Fibroblast of mammary gland (primary cell): ENCODE data around the gene BCL2L15.
A peak's percentile ranks its signal among the peaks of the same experiment; 100 is the strongest.

ENCODE experiments used
- DNase-seq: peaks from one replicate; pipeline ENCODE4 v3.0.0-alpha.2; 2010; ENCODE audit warnings: low read depth
- H3K4me3 ChIP-seq: 2 replicates; pipeline ENCODE4 v1.5.1; 2011; ENCODE audit warnings: low read depth, mild to moderate bottlenecking, low read length, moderate library complexity; ENCODE audit not compliant: control insufficient read depth
- CTCF ChIP-seq: conservative IDR thresholded peaks from 2 replicates; pipeline ENCODE4 v1.5.1; 2011; ENCODE audit warnings: low read depth, low read length, inconsistent platforms; ENCODE audit not compliant: control insufficient read depth, insufficient read depth

BCL2L15 gene

GRCh38 chr1:113931451-113931851 lies 44.1 kb upstream of the BCL2L15 start:
- peak overlapping the region; percentile 3 for H3K4me3 ChIP-seq
- DNase-seq = peak; percentile 62
- TF ChIP-seq CTCF = no peak

- DNase-seq = peak; percentile 62
- no peak for TF ChIP-seq CTCF
- peak overlapping the region; percentile 88 for H3K4me3 ChIP-seq
Measured at GRCh38 chr1:113930499-113931161, 43.2 kb upstream of the BCL2L15 start.

- H3K4me3 ChIP-seq = peak overlapping the region; percentile 88
- DNase-seq = no peak
- TF ChIP-seq CTCF = no peak
Measured at GRCh38 chr1:113929750-113930498, 42.5 kb upstream of the BCL2L15 start.

GRCh38 chr1:113928941-113929749 lies 41.8 kb upstream of the BCL2L15 start, which contains the start of gene HIPK1:
Gene HIPK1 (plus strand): TSS chr1:113929324.
- H3K4me3 ChIP-seq = peak within 1 kb of the TSS; percentile 88
- DNase-seq = peak; percentile 70
- no peak for TF ChIP-seq CTCF

- no peak for DNase-seq
- H3K4me3 ChIP-seq = peak overlapping the region; percentile 81
- TF ChIP-seq CTCF = no peak
Measured at GRCh38 chr1:113928187-113928930, 41.0 kb upstream of the BCL2L15 start.

- no peak overlapping the region for H3K4me3 ChIP-seq
- no peak for DNase-seq
- no peak for TF ChIP-seq CTCF
Measured at GRCh38 chr1:113924473-113924872, 37.1 kb upstream of the BCL2L15 start.
